Mucosa of descending colon (tissue), 3 donors: ENCODE data around the gene EMB. TPM values are rescaled to one million over a fixed set of nuclear protein-coding genes. Genes with fewer than 3 reads are reported as not detected.
"Not testable (repeated sequence)": the region's sequence is repeated elsewhere in the genome, so short reads cannot be mapped to it uniquely, and the experiment has no call there.

Experiments
- ATAC-seq: fragments of 200-7000 bp; cut with Tn5 transposase; one replicate; pipeline ENCODE4 v1.9.1; 2020; ENCODE audit warnings: mild to moderate bottlenecking, moderate library complexity
- DNase-seq, 3 donors: peaks; one replicate each; pipeline ENCODE4 v3.0.0-alpha.2; 2020
- H3K36me3 ChIP-seq: fragments of 200-600 bp; one replicate; pipeline ENCODE4 v1.8.0; 2021; ENCODE audit warnings: low read depth, mild to moderate bottlenecking
- H3K4me1 ChIP-seq: fragments of 200-600 bp; one replicate; pipeline ENCODE4 v1.8.0; 2021; ENCODE audit warnings: low read depth, mild to moderate bottlenecking
- H3K4me3 ChIP-seq: fragments of 200-600 bp; one replicate; pipeline ENCODE4 v1.8.0; 2021; ENCODE audit warnings: mild to moderate bottlenecking
- H3K9me3 ChIP-seq: fragments of 200-600 bp; one replicate; pipeline ENCODE4 v1.8.0; 2021; ENCODE audit warnings: mild to moderate bottlenecking
- intact Hi-C, 2 donors: fragments of 100-400 bp; cut with DNase I in 1 of 2; cut with micrococcal nuclease in 1 of 2; formaldehyde crosslinking; loops; one replicate each; pipeline versions ENCODE4 v1.11.0 to v1.11.1; 2022; cut with DNase I, micrococcal nuclease
- total RNA-seq, 3 donors: library from RNA; stranded (reverse); fragmentation: NEBNext Ultra II Directional in 2 of 3; extraction: Animal tissue kit (Norgen Biotek cat#: 25700) in 2 of 3; gene quantifications; one replicate each; pipeline versions ENCODE4 v1.2.1 to v1.2.4, GENCODE V29; 2021 to 2023
- TF ChIP-seq, protein P1 (sequence below): fragments of 200-600 bp; IDR thresholded peaks from one replicate; pipeline ENCODE4 v1.8.0; 2022; ENCODE audit warnings: antibody characterized with exemption, mild to moderate bottlenecking
- donor health status: DM: no; HTN: no; CAD: no; lungs with moderate emphysema.
- donor health status: DM: no; HTN: no; CAD: no.
- donor health status: DM: no; HTN: yes; CAD: no.

The EMB gene
- total RNA-seq, 3 donors from 2014 or later = 4.2 to 13.7 (median 11.1) TPM

DNA sequence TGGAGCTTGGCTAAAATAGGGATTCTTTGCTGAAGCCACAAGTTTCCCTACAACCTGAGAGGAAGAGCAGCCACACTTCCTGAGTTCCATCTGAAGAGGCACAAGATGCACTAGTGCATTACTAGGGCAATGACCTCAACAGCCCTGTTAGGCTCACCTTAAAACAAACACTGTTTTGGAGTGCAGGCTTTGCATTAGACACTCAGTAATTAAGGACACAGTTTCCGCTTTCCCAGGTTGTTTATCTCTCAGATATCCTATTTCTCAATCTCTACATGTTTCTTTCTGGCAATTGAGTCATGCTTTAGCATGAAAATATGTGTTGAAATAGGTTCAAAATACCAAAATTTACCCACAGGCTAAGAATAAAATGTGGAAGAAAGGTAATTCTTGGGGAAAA is 34.2 kb downstream of the EMB start:
- ATAC-seq (no peak), DNase-seq (no peak)
- no peaks in the 10 kb centered on the region for H3K9me3 ChIP-seq
- H3K36me3 ChIP-seq = no peaks in the 10 kb centered on the region
- TF ChIP-seq, protein P1, sequence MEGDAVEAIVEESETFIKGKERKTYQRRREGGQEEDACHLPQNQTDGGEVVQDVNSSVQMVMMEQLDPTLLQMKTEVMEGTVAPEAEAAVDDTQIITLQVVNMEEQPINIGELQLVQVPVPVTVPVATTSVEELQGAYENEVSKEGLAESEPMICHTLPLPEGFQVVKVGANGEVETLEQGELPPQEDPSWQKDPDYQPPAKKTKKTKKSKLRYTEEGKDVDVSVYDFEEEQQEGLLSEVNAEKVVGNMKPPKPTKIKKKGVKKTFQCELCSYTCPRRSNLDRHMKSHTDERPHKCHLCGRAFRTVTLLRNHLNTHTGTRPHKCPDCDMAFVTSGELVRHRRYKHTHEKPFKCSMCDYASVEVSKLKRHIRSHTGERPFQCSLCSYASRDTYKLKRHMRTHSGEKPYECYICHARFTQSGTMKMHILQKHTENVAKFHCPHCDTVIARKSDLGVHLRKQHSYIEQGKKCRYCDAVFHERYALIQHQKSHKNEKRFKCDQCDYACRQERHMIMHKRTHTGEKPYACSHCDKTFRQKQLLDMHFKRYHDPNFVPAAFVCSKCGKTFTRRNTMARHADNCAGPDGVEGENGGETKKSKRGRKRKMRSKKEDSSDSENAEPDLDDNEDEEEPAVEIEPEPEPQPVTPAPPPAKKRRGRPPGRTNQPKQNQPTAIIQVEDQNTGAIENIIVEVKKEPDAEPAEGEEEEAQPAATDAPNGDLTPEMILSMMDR = no peak
- H3K4me3 ChIP-seq = no peak overlapping the region
- no peaks in the 10 kb centered on the region for H3K4me1 ChIP-seq
- intact Hi-C loops = no loop called here

DNA sequence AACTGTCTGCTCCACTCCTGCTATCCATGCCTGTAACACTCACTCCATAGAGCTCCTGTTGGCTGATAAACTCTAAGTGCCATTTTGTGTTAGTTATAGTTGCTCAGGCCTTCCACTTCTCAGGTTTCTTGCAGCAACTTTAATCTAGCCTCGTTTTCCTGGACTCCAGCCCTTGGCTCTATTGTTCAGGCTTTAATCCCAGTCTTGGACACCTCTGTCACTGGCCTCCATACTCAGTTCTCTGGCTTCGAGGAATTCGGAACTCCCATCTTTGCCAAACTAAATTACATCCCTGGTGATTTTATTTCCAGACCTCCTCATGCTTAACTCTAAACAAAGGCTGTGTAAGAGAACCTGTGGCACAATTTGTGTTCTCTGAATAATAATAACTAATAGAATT is 39.8 kb downstream of the EMB start:
- intact Hi-C loops = no loop called here
- Histone ChIP-seq H3K4me1 (no peaks in the 10 kb centered on the region), H3K36me3 (no peaks in the 10 kb centered on the region), H3K4me3 (no peak overlapping the region), H3K9me3 (no peaks in the 10 kb centered on the region)
- TF ChIP-seq, protein P1 = no peak
- no peak for DNase-seq
- ATAC-seq = no peak

DNA sequence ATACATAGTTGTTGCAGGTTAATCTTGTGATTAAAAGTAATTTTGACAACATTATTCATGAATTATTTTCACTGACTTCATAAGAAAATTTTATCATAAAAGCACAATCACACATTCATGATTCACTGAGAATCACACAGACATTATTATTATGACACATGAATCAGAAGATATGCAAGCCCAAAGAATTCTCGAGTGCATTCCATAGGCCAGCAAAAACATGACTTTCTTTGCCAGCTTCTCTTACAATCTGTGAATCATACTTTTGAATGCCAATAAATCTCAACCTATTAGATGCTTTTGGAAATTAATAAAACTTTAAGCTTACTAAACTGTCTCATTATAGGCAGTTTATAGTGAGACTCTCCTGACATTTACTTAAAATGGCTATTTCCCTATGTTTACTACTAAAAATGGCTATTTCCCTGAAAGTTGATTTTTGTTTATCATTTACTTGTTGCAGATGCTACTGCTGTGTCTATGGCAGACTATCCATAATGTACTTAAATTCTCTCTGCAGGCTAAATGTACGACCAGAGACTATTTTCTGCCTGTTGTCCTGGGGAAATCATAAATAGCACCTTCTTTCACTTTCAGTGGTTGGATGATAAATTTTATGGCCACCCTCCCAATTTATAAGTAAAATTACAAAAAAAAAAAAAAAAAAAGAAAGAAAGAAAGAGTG is 47.0 kb downstream of the EMB start:
- H3K4me3 ChIP-seq, DNase-seq, ATAC-seq, intact Hi-C loops, H3K4me1 ChIP-seq, H3K36me3 ChIP-seq, H3K9me3 ChIP-seq: not testable (repeated sequence)

DNA sequence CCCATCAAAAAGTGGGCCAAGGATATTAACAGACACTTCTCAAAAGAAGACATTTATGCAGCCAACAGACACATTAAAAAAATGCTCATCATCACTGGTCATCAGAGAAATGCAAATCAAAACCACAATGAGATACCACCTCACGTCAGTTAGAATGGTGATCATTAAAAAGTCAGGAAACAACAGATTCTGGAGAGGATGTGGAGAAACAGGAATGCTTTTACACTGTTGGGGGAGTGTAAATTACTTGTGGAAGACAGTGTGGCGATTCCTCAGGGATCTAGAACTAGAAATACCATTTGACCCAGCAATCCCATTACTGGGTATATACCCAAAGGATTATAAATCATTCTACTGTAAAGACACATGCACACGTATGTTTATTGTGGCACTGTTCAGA is 48.8 kb downstream of the EMB start:
- intact Hi-C loops, H3K9me3 ChIP-seq, H3K4me3 ChIP-seq, ATAC-seq, H3K4me1 ChIP-seq, H3K36me3 ChIP-seq, DNase-seq: not testable (repeated sequence)

DNA sequence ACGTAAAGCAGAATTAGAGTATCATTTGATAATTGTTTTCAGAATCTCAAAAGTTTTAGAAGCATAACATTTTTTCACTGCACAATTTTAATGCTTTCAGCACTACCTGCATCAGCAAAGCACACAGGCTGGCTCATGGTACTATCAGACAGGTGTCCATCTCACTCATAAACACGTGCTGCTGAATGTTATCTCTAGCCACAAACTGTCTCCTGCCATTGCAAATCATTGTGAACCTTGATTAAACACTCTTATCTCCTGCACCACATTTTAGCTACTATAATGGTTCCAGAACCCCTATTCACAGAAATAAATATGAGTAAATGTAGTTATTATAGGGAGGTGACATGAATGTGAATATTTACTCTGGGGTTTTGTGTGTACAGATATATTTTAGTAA is 56.7 kb downstream of the EMB start:
- DNase-seq = not testable (repeated sequence)

DNA sequence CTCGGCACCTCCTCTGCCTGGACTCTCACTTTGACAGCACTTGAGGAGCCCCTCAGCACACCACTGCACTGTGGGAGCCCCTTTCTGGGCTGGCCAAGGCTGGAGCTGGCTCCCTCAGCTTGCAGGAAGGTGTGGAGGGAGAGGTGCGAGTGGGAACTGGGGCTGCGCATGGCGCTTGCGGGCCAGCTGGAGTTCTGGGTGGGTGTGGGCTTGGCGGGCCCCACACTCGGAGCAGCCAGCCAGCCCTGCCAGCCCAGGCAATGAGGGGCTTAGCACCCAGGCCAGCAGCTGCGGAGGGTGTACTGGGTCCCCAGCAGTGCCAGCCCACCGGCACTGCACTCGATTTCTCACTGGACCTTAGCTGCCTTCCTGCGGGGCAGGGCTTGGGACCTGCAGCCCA is 64.4 kb downstream of the EMB start:
- DNase-seq = peak in 1 of 3 donors; percentile 21
- intact Hi-C loops, H3K4me3 ChIP-seq, H3K36me3 ChIP-seq, H3K9me3 ChIP-seq, ATAC-seq, H3K4me1 ChIP-seq: not testable (repeated sequence)

More for the DNA sequence above, 56.7 kb downstream of the EMB start:
- H3K4me1 ChIP-seq, intact Hi-C loops, H3K9me3 ChIP-seq, H3K36me3 ChIP-seq, H3K4me3 ChIP-seq: not testable (repeated sequence)
- ATAC-seq = peak; percentile 29

DNA sequence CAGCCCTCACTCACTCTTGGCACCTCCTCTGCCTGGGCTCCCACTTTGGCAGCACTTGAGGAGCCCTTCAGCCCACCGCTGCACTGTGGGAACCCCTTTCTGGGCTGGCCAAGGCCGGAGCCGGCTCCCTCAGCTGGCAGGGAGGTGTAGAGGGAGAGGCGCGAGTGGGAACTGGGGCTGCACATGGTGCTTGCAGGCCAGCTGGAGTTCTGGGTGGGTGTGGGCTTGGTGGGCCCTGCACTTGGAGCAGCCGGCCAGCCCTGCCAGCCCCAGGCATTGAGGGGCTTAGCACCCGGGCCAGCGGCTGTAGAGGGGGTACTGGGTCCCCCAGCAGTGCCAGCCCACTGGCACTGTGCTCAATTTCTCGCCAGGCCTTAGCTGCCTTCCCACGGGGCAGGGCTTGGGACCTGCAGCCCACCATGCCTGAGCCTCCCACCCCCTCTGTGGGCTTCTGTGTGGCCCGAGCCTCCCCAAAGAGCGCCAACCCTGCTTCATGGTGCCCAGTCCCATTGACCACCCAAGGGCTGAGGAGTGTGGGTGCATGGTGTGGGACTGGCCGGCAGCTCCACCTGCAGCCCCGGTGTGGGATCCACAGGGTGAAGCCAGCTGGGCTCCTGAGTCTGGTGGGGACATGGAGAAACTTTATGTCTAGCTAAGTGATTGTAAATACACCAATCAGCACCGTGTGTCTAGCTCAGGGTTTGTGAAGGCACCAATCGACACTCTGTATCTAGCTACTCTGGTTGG is 71.6 kb downstream of the EMB start:
- peak in 1 of 3 donors; percentile 31 for DNase-seq
- H3K4me3 ChIP-seq, intact Hi-C loops, H3K4me1 ChIP-seq, H3K36me3 ChIP-seq, ATAC-seq: not testable (repeated sequence)
- H3K9me3 ChIP-seq = peaks cover 12% of the 10 kb centered on the region

DNA sequence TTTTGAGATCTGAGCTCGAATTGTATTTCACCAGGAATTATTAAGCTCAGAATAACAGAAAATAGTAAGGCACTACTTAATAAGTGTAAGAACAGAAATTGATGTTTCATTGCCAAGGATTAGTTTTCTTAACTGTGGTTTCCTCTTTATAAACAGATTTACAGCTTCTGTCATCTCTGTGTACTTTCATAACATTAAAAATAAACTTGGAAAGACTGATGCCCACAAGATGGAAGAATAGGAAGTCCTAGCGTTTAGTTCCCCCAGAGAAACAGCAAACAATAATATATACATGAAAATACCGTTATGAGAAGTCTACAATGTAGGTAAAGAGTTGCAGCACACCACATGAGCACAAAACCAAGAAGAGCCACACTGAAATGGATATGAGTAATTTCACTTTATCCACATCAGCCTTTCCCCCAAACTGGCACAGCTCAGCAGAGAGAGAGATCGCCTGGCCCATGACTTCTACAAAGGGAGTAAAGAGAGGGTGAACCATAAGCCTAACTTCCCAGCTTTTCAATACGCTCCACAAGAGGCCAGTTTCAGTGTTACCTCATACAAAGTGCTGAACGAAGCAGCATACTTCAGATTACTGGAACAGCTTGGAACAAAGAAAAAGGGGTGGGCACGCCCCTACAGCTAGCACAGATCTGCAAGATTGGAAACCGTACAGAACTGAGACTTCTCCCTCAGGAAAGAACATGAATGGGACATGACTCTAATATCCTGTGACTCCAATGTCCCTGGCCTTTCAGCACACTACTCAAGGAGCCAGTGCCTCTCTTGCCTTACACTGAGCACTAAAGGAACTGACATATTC is 75.4 kb downstream of the EMB start:
- Histone ChIP-seq H3K4me1 (no peaks in the 10 kb centered on the region), H3K4me3 (no peak overlapping the region), H3K9me3 (peaks cover 12% of the 10 kb centered on the region), H3K36me3 (no peaks in the 10 kb centered on the region)
- intact Hi-C loops = no loop called here
- no peak for DNase-seq
- TF ChIP-seq, protein P1 = no peak
- ATAC-seq = no peak

DNA sequence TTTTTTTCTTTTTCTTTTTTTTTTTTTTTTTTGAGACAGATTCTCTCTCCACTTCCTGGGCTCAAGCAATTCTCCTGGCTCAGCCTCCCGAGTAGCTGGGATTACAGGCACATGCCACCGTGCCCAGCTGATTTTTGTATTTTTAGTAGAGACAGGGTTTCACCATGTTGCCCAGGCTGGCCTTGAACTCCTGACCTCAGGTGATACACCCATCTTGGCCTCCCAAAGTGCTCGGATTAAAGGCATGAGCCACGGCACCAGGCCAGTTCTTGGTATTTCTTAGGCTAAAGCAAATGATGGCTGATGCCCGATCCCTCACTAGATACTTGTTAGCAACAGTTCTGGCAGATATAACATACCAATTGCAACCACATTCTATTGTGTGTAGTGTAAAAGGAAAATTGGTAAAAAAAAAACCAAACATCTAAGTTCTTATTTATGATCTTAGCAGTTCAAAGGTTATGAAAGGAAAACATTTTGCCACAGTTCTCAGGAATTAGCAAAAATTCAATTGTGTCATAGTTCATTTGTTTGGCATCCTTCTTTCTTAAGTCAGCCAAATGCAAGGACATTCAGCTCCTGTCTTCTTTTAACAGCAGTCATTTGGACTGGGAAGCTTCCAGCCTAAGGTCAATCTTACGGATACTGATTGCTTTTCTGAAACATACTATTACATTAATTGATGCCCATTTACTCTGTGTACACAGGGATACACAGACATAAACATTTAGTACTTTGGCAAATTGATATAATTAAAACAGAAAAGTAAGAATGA is 76.4 kb downstream of the EMB start:
- intact Hi-C loops, ATAC-seq, H3K36me3 ChIP-seq, H3K4me3 ChIP-seq, H3K4me1 ChIP-seq, DNase-seq: not testable (repeated sequence)
- H3K9me3 ChIP-seq = peaks cover 12% of the 10 kb centered on the region
